Measurements from ENCODE around the gene PSTPIP1. TPM values are rescaled to one million over a fixed set of nuclear protein-coding genes. Genes with fewer than 3 reads are reported as not detected.
A peak's percentile ranks its signal among the peaks of the same experiment; 100 is the strongest.

Gene PSTPIP1
- polyA plus RNA-seq, 2 of the 4 experiments (the other 2 are of a cell fraction) = not detected

- no peak for TF ChIP-seq ZFP36 (IDR thresholded peaks at IDR 0.05; ENCODE audit: borderline replicate concordance, partially characterized antibody)
- peak; percentile 1 for TF ChIP-seq MAFK (IDR thresholded peaks at IDR 0.05; ENCODE audit: partially characterized antibody)
- Histone ChIP-seq H3K4me3 (no peak overlapping the region; the same call in 2 of the 3 replicates), H3K9me3 (no peaks in the 10 kb centered on the region), H3K27ac (peak overlapping the region; percentile 37 to 92; a peak in 4 of 6 replicates), H3K4me1 (peaks cover 34% of the 10 kb centered on the region), H3K4me2 (peak overlapping the region; percentile 48)
- POLR2A ChIA-PET = interaction anchor here (0.6 to 1.0 kb wide), 6 partner anchors 11 to 750 kb away, joined by 3 to 9 read pairs (median 5); no protein-coding TSS in a partner anchor
- DNase-seq (ENCODE audit: low read depth in 1 of 2, low spot score in 1 of 2) (no peak), ATAC-seq (no peak), FAIRE-seq (no peak)
- CTCF ChIA-PET = interaction anchor here (0.8 kb wide), 1 partner anchor 9 kb away, joined by 4 read pairs; no protein-coding TSS in a partner anchor
- WGBS (ENCODE audit: missing lambda C conversion rate) = 79% methylated on average over 15 of the region's 15 CpGs
These were observed 76.6 kb downstream of the PSTPIP1 start for GRCh38 chr15:77071305-77072223.

GRCh38 chr15:77074350-77074749 lies 79.4 kb downstream of the PSTPIP1 start:
- TF ChIP-seq ZNF302 (CRISPR knock-in tag; IDR thresholded peaks at IDR 0.05) (no peak), HDAC2 (IDR thresholded peaks at IDR 0.05) (no peak), ZFP36 (IDR thresholded peaks at IDR 0.05; ENCODE audit: borderline replicate concordance, partially characterized antibody) (no peak), RFX5 (IDR thresholded peaks at IDR 0.05) (no peak), ZC3H11A (IDR thresholded peaks at IDR 0.05) (no peak)
- FAIRE-seq = no peak

GRCh38 chr15:77075528-77075927 lies 80.6 kb downstream of the PSTPIP1 start:
- TF ChIP-seq POLR2A (IDR thresholded peaks at IDR 0.05; ENCODE audit: low read length) (no peak), JUNB (IDR thresholded peaks at IDR 0.05) (no peak), ZSCAN20 (CRISPR knock-in tag; IDR thresholded peaks at IDR 0.05) (no peak), ZNF302 (CRISPR knock-in tag; IDR thresholded peaks at IDR 0.05) (no peak), HMGXB4 (CRISPR knock-in tag; IDR thresholded peaks at IDR 0.05; ENCODE audit: borderline replicate concordance) (no peak)
- POLR2A ChIA-PET = no interaction called here
- DNase-seq (ENCODE audit: low read depth in 1 of 2, low spot score in 1 of 2) = no peak
- Histone ChIP-seq H3K4me1 (peaks cover 4% of the 10 kb centered on the region; the same call in 1 of the 3 replicates), H3K4me2 (no peak overlapping the region), H3K4me3 (no peak overlapping the region), H3K27ac (no peak overlapping the region), H3K9me3 (no peaks in the 10 kb centered on the region)
- 76% methylated on average over 9 of the region's 9 CpGs for WGBS (ENCODE audit: missing lambda C conversion rate)
- no peak for FAIRE-seq
- CTCF ChIA-PET = interaction anchor here (0.6 kb wide), 1 partner anchor 174 kb away, joined by 3 read pairs; no protein-coding TSS in a partner anchor
- no peak for ATAC-seq

More at GRCh38 chr15:77074350-77074749, 79.4 kb downstream of the PSTPIP1 start:
- CTCF ChIA-PET = interaction anchor here (0.8 to 1.7 kb wide), 3 partner anchors 8 to 39 kb away, joined by 3 read pairs; no protein-coding TSS in a partner anchor
- Histone ChIP-seq H3K9me3 (no peaks in the 10 kb centered on the region), H3K4me2 (no peak overlapping the region), H3K4me3 (no peak overlapping the region), H3K27ac (no peak overlapping the region), H3K4me1 (peaks cover 7% of the 10 kb centered on the region)
- POLR2A ChIA-PET = no interaction called here
- no peak for DNase-seq (ENCODE audit: low read depth in 1 of 2, low spot score in 1 of 2)
- no peak for ATAC-seq
- WGBS (ENCODE audit: missing lambda C conversion rate) = 44% methylated on average over 2 of the region's 2 CpGs

GRCh38 chr15:77076323-77076915 lies 81.5 kb downstream of the PSTPIP1 start:
- Histone ChIP-seq H3K4me1 (0 out of 3 replicates have a peak, but pooled peaks cover under 1% of the 10 kb centered on the region), H3K27ac (no peak overlapping the region), H3K4me2 (no peak overlapping the region), H3K4me3 (no peak overlapping the region), H3K9me3 (no peaks in the 10 kb centered on the region)
- ChIA-PET CTCF (interaction anchor here (0.9 kb wide), 1 partner anchor 30 kb away, joined by 4 read pairs; no protein-coding TSS in a partner anchor), POLR2A (interaction anchor here (0.6 kb wide), 1 partner anchor 740 kb away, joined by 3 read pairs; the partner anchor contains the start of gene ISL2)
- 41% methylated on average over 4 of the region's 4 CpGs for WGBS (ENCODE audit: missing lambda C conversion rate)
- FAIRE-seq (no peak), ATAC-seq (no peak), DNase-seq (ENCODE audit: low read depth in 1 of 2, low spot score in 1 of 2) (no peak)
- TF ChIP-seq USF2 (IDR thresholded peaks at IDR 0.05) = no peak
- no peak for TF ChIP-seq CHD2 (IDR thresholded peaks at IDR 0.05; ENCODE audit: low read length, partially characterized antibody)
- no peak for TF ChIP-seq GATA3 (IDR thresholded peaks at IDR 0.05; ENCODE audit: borderline replicate concordance)
- no peak for TF ChIP-seq KDM5A (IDR thresholded peaks at IDR 0.05)
- no peak for TF ChIP-seq ELK1 (IDR thresholded peaks at IDR 0.05; ENCODE audit: low read depth, low read length)
- no peak for TF ChIP-seq FOSB (CRISPR knock-in tag; IDR thresholded peaks at IDR 0.05)
- no peak for TF ChIP-seq HOXB5 (CRISPR knock-in tag; IDR thresholded peaks at IDR 0.05)
- TF ChIP-seq RFX5 (IDR thresholded peaks at IDR 0.05) = no peak
- no peak for TF ChIP-seq MAFK (IDR thresholded peaks at IDR 0.05; ENCODE audit: partially characterized antibody)
- no peak for TF ChIP-seq BCL3 (IDR thresholded peaks at IDR 0.05)
- TF ChIP-seq CHD4 (IDR thresholded peaks at IDR 0.05; ENCODE audit: borderline replicate concordance) = no peak
- TF ChIP-seq SMC3 (IDR thresholded peaks at IDR 0.05) = no peak
- TF ChIP-seq POLR2A (IDR thresholded peaks at IDR 0.05; ENCODE audit: low read length) = no peak
- TF ChIP-seq NFE2L2 (conservative IDR thresholded peaks at IDR 0.05; ENCODE audit: low read length) = no peak
- no peak for TF ChIP-seq FOSL2 (IDR thresholded peaks at IDR 0.05)
- no peak for TF ChIP-seq FOSL2 (CRISPR knock-in tag; IDR thresholded peaks at IDR 0.05)
- no peak for TF ChIP-seq FOXS1 (CRISPR knock-in tag; IDR thresholded peaks at IDR 0.05)
